ENCODE results near the gene PPIL1. TPM values are rescaled to one million over a fixed set of nuclear protein-coding genes. Genes with fewer than 3 reads are reported as not detected.

The PPIL1 gene
- total and polyA plus RNA-seq, 10 of the 15 experiments (the other 5 are each of a cell fraction or from before 2014, with no cell fraction given): 39.5 to 95.8 (median 70.5) TPM

- Histone ChIP-seq H3K27me3 (replicated peaks in 1 of 2; ENCODE audit: control insufficient read depth in 2 of 2, insufficient read depth in 2 of 2, low read length in 1 of 2) (no peaks in the 10 kb centered on the region), H3K4me2 (ENCODE audit: control insufficient read depth, insufficient read depth) (no peak overlapping the region), H3K4me1 (ENCODE audit: control insufficient read depth, insufficient read depth, low read length) (peaks cover 8% of the 10 kb centered on the region), H3K27ac (ENCODE audit: control insufficient read depth, insufficient read depth) (no peak overlapping the region), H3K4me3 (no peak overlapping the region), H3K79me2 (ENCODE audit: control insufficient read depth, insufficient read depth, low read length) (no peaks in the 10 kb centered on the region), H2AFZ (ENCODE audit: control insufficient read depth, low read depth, low read length) (no peak overlapping the region), H4K20me1 (ENCODE audit: control insufficient read depth, insufficient read depth) (peaks cover 10% of the 10 kb centered on the region; the same call in 1 of the 2 replicates), H3K9me3 (replicated peaks; ENCODE audit: control insufficient read depth, insufficient read depth, low read length) (no peaks in the 10 kb centered on the region), H3K9ac (ENCODE audit: control insufficient read depth, insufficient read depth, low read length) (no peak overlapping the region), H3K36me3 (ENCODE audit: control insufficient read depth in 2 of 2, insufficient read depth in 2 of 2, low read length in 1 of 2) (peaks cover 4 to 5% of the 10 kb centered on the region in 2 experiments; a peak in 3 of 4 replicates)
- ChIA-PET CTCF (interaction anchor here (5.6 kb wide), 1 partner anchor 101 kb away, joined by 40 read pairs; no protein-coding TSS in a partner anchor), SMC1A (ENCODE audit: uncharacterized antibody, unreplicated experiment) (no interaction called here), POLR2A (no interaction called here), RAD21 (ENCODE audit: unreplicated experiment) (no interaction called here)
- BruUV-seq (replicated peaks): no TSS peak
- WGBS (ENCODE audit: insufficient coverage, insufficient replicate concordance, low lambda C conversion rate, missing lambda C conversion rate): 96% methylated on average over 10 of the region's 10 CpGs
- ATAC-seq (no peak), DNase-seq (ENCODE audit: low read depth, low spot score) (no peak), FAIRE-seq (no peak)
- intact Hi-C loops (cut with micrococcal nuclease; ENCODE audit: unreplicated experiment): no loop called here
- TF ChIP-seq KLF5 (IDR thresholded peaks at IDR 0.05; ENCODE audit: partially characterized antibody) (no peak), WRNIP1 (IDR thresholded peaks at IDR 0.05; ENCODE audit: borderline replicate concordance, low read depth, low read length) (no peak), SPI1 (IDR thresholded peaks at IDR 0.05; ENCODE audit: borderline replicate concordance, insufficient read depth, low read depth, low read length) (no peak), IKZF1 (conservative IDR thresholded peaks at IDR 0.05) (no peak), EGR1 (IDR thresholded peaks at IDR 0.05; ENCODE audit: borderline replicate concordance in 1 of 2, low read depth in 2 of 2, low read length in 2 of 2) (no peak), IKZF2 (IDR thresholded peaks at IDR 0.05) (no peak), CBX5 (IDR thresholded peaks at IDR 0.05; ENCODE audit: low read depth) (no peak), CTCF (IDR thresholded peaks at IDR 0.05 in 2 of 3, conservative IDR thresholded peaks at IDR 0.05 in 1 of 3; ENCODE audit: control insufficient read depth in 2 of 3, extremely low read depth in 1 of 3, insufficient read depth in 1 of 3, low read depth in 3 of 3, low read length in 3 of 3) (no peak), ATF2 (IDR thresholded peaks at IDR 0.05; ENCODE audit: low read length) (no peak), NR2F1 (conservative IDR thresholded peaks at IDR 0.05) (no peak), RB1 (IDR thresholded peaks at IDR 0.05; ENCODE audit: borderline replicate concordance) (no peak), RFX5 (IDR thresholded peaks at IDR 0.05; ENCODE audit: low read depth, low read length) (no peak), RAD51 (IDR thresholded peaks at IDR 0.05) (no peak)
- in situ Hi-C loops (cut with MboI): no loop called here
Observed at GRCh38 chr6:36917541-36918193, 43.1 kb upstream of the PPIL1 start.

All from GM12878 (cell line).